GM12873 (cell line): ENCODE data around the gene DGKI.

ENCODE experiments used
- TF ChIP-seq, protein P1 (sequence below): IDR thresholded peaks from 2 replicates; pipeline ENCODE4 v1.5.1; 2012; ENCODE audit warnings: low read depth, mild to moderate bottlenecking, moderate library complexity, low read length, control low read depth; ENCODE audit not compliant: insufficient read depth; ENCODE audit errors: missing control alignments

The DGKI gene

DNA sequence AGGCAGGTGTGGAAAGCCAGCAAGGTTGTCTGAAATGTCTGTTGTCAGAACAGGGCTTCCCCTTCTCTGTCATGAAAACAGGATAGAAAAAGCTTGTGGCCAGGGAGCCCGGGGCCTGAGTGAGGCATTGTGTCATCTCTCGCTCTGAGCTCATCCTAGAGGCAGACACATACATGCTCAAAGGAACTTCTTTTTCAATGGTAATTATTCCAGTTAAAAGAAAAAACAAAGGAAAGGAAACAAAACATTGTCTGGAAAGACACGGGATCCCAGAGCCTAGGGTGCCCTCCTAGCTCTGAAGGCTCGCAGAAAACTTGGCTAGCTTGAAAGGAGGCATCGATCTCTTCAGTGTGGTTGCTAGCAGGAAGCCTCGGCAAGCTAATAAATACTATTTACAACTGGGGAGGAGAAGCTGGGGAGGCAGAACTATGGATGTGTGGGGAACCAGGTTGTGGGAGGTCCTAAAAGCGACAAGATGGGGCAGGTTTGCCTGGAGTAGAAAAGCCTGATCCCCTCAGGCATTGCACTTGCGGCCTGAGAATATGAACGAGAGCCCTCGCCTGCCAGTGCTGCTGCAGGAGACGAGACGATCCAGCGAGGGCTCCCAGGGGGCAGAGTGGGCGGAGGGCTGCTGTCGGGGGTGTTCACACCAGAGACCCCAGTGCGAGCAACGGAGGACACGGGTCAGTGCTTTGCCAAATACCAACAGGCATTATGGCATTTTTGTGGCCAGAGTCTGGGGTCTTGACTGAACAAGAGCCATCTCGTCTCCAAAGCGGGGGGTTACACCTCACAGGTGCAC, 32.8 kb upstream of the DGKI start:
- TF ChIP-seq, protein P1, sequence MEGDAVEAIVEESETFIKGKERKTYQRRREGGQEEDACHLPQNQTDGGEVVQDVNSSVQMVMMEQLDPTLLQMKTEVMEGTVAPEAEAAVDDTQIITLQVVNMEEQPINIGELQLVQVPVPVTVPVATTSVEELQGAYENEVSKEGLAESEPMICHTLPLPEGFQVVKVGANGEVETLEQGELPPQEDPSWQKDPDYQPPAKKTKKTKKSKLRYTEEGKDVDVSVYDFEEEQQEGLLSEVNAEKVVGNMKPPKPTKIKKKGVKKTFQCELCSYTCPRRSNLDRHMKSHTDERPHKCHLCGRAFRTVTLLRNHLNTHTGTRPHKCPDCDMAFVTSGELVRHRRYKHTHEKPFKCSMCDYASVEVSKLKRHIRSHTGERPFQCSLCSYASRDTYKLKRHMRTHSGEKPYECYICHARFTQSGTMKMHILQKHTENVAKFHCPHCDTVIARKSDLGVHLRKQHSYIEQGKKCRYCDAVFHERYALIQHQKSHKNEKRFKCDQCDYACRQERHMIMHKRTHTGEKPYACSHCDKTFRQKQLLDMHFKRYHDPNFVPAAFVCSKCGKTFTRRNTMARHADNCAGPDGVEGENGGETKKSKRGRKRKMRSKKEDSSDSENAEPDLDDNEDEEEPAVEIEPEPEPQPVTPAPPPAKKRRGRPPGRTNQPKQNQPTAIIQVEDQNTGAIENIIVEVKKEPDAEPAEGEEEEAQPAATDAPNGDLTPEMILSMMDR, result no peak

DNA sequence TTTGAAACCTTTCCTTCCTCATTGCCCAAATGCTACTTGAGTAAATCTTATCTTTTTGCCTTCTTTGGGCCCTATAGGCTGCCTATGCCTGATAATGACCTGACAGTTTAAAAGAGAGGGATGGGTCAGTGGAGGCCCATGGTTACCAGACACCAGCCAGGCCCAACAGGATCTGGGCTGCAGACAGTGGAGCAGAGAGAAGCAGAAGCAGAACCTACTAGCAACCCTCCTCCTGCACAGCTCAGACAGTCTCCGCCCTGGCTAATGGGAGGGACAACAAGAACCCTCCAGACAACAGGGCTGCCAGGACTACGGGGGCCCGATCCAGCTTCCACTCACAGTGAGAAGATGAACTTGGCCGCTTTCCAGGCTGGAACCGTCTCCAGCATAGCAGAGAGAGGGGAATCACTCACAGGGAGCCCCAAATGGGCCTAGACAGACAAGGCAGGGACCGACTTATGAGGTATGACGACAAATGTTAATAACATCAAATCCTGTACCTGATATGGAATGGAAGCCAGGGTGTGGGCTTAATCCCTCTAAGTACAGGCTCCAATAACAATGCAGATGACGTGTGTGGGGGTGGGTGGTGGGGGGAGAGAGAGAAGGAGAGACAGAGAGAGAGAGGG, 31.7 kb upstream of the DGKI start:
- TF ChIP-seq, protein P1, result no peak

DNA sequence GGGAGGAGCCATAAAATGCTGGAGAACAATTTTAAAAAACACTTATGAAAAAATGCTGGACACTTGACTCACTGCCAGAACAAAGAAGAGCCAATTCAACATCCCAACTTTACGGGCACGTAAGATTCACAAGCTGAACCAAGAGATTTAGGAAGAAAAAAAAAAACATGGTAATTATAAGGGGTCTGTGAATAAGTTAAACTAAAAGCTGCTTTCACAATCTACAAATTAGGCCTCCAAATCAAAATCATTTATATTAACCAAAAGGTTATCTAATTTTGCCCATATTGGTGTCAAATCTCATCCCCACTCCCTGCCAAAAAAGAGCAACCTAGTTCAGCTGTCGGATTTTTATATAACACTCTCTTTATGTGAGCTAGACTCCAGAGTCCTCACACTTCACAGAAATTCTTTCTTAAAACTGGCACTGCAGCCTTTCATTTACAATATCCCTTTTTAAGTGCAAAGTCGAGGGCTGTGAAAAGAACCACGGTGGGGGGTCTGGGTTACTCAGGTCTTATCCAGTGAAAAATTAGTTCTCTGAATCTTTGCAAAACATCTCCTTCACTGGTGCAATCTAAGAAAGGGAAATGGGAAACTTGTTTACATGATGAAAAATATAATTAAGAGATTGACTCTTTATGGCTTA, 30.4 kb upstream of the DGKI start:
- TF ChIP-seq, protein P1, result no peak

DNA sequence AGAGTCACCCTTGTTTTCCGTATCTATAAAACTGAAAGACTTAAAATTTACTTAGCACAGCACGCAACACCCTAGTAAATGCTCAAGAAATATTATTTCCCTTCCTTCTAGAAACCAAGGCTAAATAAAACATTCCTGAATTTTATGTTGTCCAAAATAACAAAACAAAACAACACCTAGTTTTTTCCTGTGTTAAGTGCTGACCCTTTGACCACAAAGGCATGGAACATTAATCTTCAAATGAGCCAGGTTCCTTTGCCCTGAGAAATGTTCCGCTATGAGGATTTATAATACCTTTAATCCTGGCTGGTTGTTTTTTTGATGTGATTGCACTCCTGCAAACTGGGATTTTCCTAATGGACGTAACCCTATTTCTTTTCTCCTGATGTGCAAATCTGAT, 29.0 kb upstream of the DGKI start:
- TF ChIP-seq, protein P1, result no peak

DNA sequence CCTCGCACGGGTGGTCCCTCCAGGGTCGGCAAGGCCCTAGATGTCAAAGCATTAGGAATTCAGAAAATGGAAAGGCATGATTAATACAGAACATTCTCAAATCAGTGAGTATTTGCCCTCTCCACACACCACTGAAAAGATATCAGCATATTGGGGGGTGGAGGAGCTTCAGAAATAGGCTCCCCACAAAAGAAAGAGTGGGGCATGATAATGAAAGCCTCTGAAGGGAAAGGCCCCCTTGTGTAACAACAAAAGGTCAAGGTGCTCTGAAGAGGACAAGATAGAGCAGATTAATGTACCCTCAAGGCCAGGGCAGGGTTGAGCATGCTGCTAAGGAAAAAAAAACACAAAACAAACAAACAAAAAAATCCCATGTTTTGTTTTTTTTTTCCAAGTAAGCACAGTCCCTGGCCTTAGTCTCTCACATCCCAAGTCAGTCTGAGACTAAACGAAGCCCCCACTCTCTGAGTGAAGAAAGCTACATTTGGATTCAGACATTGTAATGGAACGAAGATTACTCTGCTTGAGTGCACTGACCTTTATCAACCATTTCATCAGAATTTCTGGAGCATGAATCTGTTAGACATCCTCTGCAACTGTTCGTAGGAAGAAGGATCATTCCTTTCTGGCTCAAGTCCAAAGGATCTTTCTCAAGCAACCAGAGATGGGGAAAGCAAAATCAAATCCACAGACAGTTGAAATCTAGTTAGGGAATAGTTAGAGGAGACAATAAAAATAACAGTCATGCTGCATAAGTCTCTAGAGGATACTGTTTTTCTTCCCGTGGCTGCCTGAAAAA, 27.4 kb upstream of the DGKI start:
- TF ChIP-seq, protein P1, result no peak

DNA sequence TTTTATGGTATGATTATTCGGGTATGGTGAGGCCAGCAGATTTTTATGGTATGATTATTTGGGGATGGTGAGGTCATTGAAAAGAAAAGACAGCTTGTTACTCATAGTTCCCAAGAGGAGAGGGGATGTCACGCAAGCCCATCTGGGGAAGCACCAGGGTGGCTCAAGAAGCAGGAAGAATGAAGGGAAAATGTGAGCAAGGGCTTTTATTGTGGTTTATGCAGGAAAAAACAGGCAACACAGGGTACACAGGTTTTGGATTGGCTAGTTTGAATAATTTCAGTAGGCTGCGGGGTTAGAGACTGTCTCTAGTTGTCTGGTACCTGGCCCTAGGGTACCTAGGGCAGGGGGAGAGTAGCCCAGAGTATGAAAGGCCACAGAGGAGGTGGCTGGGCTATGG, 26.8 kb upstream of the DGKI start:
- TF ChIP-seq, protein P1, result no peak
